HG03139 (cell line): Measurements from ENCODE around the gene FGD2.

Source experiments
- ATAC-seq: cut with Tn5 transposase; IDR thresholded peaks from one replicate; pipeline ENCODE4 v1.9.1; 2021; ENCODE audit not compliant: unreplicated experiment

Gene FGD2

DNA sequence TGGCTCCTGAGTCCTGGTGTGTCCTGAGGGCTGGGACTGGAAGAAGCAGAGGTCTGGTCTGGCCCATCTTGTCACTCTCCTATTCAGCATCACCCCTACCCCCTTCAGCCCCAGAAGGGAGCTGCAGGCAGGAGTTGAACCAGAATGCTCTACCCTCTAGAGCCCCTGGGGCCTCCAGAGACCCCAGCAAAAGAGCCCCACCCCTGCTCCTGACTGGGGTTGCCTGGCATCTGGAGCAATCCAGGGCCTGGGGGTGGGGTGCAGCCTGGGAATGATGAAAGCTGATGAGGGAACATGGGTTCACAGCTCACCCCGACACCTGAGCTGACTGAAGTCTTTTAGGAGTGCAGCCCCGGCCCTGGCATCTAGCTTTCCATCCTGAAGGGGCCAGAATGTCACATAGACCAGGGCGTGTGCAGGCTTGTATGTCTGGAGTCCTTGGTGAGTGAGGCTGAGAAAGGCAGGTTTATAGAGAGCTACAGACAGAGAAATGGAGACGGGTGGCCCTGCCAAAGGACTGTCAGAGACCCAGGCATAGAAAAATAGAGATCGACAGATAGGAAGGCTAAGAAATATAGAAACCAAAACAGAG lies 12.2 kb downstream of the FGD2 start:
- no peak for ATAC-seq

DNA sequence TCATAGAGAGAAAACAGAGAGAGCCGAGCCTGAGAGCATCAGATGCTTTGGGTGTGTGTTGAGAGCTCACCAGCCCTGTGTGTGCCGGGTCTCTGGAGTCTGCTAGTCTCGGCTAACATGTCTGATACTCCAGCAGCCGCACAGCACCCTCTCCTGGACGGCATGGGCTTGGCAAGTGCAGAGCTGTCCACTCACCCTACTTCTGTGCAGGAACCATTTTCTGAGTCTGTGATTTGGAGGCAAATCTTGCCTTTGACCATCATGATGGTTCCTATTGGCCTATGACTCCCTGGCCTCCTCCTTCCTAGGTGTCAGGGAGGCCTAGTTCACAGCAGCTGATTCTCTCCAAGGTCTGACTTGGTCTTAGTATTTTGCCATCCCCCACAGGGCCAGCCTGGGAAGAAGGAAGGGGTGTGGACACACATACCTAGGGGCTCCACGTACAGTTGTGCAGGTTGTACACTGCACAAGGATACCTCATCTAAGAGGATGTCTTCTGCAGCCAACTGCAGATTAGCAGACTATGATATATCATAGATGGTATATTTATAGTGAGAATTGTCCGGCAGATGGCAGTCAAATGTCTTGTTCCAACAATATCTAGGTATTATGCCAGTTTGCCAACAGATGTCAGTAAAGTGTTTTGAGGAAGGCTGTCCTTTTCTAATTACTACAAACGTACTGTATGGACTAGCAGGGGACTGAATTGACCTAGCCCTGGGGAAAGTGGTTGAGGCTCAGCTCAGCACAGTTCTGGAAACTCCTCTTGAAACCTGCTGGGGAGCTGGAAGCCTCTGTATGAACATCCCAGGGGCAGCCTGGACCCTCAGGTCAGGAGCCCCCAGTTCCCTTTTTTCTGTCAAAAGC lies 13.0 kb downstream of the FGD2 start:
- peak; percentile 78 for ATAC-seq

DNA sequence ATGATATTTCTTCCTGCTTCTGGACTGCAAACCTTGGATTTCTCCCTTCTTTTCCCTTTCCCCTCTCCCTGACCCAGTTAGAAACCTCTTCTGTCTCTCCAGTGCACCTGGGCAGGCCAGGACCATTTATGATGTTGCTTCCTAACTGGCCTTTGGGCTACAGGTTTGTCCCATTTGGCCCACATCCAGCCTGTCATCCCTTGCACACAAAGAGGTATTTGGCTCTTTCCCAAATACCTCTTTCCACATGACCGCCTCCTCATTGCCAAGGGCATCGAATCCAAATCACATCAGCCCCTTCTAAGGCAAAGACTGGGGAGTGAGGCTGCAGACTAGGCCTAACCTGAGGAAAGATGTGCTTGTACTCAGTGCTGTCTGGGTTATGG lies 13.6 kb downstream of the FGD2 start:
- no peak for ATAC-seq

DNA sequence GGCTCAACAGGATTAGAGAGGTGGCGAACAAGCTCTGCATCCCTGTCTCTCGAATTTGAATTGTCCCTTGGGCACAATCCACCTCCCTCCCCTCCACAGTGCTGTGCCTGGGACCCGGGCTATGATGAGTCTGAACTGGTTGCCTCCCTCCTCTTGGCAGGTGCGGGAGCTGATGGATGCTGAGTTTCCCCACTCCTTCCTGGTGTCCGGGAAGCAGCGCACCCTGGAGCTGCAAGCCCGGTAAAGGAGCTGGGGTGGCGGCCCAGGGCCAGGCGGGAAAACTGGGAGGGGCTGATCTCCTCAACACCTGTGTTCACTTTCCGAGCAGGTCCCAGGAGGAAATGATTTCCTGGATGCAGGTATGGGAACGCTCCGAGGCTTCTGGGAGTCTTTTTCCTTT lies 14.9 kb downstream of the FGD2 start:
- ATAC-seq, result no peak

DNA sequence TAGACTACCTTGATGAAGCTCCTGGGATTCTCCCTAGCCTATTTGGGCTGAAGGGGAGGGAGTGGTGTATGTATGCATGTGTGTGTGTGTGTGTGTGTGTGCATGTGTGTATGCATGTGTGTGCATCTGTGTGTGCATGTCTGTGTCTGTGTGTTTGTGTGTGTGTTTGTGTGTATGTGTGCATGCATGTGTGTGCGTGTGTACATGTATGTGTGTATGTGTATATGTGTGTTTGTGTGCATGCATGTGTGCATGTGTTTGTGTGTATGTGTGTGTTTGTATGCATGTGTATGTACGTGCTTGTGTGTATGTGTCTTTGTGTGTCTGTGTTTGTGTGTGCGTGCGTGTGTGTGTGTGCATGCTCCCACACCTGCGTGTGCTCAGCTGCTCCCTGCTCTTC lies 15.4 kb downstream of the FGD2 start:
- no peak for ATAC-seq

DNA sequence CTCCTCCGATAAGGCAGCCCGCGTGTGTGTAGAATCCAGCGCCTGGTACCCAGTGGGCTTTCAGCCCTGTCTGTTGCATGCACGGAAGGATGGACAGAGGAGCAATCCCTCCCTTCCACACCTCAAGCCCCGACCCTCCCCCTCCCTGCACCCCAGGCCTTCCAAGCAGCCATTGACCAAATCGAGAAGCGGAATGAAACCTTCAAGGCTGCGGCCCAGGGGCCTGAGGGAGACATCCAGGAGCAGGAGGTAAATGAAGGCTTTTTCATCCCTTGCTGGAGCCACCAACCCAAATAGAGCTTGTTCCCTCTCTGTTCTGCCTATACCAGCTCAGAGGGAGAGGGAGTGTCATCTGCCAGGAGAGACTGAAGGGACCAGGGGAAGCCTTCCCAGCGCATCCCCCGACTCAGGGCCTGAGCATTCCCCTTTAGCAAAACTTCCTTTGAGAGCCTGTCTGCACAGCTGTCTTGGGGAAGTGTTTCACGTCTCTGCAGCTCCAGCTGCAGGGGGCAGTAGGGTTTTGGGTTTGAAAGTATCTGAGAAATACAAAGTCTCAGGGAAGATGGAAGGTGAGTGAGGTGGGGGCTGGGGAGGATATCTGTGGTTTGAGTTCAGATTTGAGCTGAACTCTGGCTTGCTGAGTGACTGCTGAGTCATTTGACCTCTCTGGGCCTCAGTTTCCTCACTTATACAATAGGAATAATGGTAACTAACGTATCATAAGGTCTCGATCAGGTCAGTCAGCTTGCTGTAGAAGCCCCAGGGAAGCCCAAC lies 16.1 kb downstream of the FGD2 start:
- ATAC-seq, result no peak

DNA sequence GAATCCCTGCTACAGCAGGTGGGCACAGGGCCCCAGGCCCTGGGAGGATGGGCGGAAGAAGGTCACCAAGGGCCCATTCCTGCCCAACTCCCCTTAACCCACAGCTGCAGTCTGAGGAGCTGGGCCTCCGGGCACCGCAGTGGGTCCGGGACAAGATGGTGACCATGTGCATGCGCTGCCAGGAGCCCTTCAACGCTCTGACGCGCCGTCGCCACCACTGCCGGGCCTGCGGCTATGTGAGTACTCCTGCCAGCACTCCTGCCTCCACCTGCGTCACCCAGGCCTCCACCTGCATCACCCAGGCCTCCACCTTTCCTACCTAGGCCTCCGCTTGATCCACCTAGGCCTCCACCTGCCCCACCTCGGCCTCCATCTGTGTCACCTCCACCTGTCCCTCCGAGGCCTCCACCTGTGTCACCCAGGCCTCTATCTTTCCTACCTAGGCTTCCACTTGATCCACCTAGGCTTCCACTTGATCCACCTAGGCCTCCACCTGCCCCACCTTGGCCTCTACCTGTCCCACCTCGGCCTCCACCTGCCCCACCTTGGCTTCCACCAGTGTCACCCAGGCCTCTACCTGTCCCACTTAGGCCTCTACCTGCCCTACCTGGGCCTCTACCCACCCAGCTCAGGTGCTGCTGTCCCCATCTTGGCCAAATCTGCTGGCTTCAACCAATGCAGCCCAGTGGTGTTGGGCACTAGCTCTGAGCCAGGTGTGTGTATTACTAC lies 16.8 kb downstream of the FGD2 start:
- ATAC-seq, result no peak

DNA sequence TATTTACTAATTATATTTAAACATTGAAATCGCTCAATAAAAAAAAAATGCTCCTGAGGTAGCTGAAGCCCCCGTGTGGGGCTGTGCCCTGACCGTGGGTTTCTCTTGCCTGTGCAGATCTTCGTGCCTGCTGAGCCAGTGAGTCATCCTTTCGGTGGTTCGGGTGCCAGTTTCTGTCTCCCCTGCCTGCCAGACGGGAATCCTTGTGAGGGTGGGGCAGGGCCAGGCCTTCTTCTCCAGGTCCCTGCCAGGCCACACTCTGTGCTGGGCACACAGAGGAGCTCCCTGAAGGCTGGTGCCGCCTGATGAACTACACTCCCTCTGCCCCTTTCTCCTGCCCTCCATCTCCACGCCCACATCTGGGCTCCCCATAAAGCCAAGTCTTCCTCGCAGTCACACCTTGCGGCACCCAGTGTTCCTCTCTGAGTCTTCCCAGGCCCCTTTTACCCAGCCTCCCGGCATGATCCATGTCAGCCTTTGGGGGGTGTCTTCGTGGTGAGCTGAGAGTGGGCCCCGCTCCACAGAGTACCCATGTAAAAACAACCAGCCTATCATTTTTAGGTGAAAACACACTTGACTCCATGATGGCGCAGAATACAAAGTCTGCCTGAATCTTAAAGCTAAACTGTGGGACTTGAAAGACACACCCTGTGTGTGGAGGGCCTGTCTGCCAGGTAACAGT lies 19.3 kb downstream of the FGD2 start:
- no peak for ATAC-seq

DNA sequence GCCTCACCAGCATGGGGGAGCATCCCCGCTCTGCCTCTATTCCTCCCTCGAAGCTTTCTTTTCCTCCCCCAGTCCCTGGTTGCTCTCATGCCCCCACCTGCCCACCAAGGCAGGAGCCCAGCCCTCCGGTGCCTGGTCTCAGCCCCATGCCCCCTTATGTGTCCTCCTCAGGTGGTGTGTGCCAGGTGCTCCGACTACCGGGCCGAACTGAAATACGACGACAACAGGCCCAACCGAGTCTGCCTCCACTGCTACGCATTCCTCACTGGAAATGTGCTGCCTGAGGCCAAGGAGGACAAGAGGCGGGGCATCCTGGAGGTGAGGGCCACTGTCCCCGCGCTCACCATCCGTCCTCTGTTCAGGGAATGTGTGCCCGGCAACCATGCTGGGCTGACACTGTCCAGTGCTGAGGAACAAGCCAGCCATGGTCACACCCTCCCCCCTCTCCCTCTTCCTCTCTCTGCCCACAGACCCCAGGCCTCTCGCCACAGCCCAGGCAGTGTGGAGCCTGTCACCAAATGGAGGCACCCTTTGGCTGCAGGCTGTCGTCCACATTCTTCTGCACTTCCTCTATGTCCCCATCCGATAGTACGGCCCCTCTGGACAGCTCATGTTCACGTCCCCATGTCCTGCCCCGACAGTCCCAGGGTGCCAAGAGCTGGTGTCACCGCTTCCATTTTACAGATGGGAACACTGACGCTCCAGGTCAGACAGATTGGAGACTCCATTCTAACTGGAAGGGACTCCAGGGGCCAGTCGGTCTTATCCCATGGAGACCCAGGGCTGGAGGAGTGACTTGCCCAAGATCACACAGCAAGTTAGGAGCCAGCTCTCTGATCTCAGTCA lies 20.4 kb downstream of the FGD2 start:
- ATAC-seq, result no peak

DNA sequence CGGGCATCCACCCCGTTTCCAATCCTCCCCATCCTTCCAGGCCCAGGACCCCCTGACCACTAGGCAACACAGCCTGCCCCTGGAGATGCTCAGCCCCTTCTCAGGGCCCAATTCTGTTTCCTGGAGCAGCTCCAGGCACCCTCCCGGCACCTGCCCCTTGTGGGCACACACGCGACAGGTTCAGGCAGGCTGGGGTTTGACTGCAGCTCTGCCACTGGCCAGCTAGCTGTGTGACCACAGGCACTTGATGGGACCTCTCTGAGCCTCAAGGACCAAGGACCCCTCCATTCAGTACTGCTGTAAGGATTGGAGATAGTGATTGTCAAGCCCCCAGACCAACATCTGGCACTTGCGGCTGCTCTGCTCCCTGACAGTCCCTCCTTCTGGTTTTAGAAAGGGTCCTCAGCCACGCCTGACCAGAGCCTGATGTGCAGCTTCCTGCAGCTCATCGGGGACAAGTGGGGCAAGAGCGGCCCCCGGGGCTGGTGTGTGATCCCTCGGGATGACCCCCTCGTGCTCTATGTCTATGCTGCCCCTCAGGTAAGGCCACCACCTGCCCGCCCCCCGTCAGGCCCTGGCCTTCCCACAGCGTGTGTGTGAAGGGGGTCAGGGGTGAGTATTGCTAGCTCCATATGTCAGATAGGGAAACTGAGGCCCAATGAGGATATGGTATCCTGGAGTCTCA lies 21.7 kb downstream of the FGD2 start:
- no peak for ATAC-seq

DNA sequence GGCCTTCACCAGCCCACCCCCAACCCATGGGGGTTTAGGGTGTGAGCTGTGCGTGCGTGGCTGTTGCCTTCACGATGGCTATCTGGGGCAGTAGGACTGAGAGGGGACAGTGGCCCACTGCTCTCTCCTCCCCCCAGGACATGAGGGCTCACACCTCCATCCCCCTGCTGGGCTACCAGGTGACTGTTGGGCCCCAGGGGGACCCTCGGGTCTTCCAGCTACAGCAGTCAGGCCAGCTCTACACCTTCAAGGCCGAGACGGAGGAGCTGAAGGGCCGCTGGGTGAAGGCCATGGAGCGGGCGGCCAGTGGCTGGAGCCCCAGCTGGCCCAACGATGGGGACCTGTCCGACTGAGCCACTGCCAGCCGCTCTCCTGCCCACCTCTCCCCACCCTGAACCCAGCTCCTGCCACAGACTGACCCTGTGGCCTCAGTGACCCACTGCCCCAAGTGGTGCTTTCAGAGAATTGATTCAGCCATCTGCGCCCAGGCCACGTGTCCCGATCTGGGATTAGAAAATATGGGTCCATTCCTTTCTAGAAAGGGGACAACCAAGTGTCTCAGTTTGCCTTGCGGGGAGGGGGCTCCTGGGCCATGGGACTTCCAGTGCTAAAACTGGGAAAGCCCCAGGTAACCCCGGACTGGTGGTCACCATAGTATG lies 22.5 kb downstream of the FGD2 start:
- ATAC-seq, result no peak

DNA sequence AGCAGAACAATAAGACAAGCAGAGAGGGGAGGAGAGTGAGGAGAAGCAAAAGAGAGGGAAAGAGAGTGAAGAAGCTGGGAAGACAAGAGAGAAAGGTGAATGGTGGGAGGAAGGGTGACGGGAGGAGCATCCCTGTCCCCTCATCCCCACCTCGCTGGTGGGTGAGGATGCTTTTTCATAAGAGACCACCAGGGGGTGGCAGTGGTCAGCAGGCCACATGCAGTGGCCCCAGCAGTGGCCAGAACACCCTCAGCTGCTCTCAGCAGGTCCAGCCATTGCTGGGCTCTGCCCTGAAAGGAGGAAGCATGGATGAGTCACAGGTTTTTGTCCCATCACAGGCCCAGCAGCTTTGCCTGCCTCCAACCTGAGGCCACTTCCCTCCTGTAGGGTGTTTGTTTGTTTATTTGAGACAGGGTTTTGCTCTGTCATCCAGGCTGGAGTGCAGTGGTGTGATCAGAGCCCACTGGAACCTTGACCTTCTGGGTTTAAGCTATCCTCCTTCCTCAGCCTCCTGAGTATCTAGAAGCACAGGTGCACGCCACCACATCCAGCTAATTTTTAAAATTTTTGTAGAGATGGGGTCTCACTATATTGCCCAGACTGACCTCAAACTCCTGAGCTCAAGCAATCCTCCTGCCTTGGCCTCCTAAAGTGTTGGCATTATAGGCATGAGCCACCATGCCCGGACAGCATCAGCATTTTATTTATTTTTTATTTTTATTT lies 24.0 kb downstream of the FGD2 start:
- ATAC-seq, result no peak

DNA sequence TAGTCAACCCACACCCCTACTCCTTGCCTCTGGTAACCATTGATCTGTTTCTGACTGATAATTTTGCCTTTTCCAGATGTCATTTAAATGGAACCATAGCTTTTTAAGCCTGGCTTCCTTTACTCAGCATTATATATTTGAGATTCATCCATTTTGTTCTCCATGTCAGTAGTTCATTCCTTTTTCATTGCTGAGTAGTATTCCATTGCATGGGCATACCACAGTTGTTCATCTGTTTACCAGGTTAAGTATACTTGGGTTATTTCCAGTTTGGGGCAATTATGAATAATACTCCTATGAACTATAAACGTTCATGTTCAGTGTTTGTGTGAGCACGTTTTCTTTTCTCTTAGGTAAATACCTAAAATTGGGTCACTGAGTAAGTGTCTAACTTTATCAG lies 25.1 kb downstream of the FGD2 start:
- no peak for ATAC-seq

DNA sequence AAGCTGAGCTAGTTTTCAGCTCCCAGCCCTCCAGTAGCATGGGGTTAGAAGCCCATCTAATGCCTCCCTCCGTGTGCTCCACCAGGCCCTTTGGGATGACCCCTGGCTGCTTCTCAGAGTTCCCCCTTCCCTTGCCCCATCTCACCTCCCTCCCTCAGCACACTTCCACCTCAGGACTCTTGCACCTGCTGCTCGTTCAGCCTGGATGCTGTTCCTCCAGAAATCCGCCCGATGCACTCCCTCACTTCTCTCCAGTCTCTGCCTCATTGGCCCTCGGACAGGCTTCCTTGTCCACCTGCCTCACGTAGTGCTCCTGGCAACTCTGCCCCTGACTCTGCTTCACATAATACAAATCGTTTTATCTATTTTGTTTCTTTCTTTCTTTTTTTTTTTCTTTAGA lies 26.8 kb downstream of the FGD2 start:
- no peak for ATAC-seq

DNA sequence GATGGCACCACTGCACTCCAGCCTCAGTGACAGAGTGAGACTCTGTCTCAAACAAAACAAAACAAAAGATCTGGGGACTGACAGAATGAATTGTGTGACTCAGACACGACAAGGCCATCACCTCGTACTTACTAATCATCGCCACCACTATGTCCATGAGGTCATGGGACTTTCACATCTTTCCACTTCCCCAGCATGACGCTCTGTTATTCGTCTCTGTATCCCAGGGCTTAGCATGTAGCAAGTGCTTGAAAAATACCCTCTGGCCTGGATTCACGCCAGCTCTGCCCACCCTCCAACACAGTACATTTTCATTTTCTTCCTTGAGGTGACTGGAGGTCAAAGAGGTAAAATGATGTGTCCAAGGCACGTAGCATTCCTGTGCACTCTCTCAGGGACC lies 27.8 kb downstream of the FGD2 start:
- ATAC-seq, result no peak

DNA sequence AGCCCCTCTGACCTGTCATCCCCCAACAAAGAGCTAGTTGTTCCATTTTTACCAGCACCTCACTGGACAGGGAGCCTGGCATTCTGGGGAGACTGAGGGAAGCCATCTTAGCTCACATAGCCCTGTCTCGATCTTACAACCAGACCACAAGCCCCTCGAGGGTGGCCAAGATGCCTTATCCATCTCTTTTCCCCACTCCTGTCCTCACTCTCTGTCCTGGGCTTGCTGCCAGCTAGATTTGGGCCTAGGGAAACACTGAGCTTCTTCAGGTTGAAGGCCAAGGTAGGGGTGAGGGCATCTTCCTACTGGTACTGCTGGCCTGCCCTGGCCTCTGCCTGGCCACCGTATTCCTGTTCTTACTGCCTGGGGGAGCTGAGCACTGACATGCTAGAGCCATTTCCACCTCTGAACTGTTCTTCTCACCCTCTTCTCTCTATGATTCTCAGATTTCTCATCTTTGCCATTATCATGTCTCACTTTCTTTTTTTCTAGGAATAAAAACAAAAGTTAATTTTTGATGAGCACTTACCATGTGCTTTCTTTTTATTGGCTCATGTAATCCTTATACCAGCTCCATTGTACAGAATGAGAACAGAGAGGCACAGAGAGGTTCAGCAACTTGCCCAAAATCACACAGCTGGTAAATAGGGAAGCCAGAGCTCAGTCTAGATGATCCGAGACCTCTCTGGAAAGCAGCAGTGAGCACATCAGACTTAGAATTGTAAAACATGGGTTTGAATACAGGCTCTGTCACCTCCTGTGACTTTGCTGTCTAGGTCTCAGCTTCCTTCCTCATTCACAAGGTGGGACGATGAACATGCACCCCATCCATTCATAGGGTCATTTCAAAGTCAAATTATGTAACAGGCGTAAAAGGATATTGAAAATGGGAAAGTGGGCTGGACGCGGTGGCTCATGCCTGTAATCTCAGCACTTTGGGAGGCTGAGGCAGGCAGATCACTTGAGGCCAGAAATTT lies 28.7 kb downstream of the FGD2 start:
- ATAC-seq, result no peak

DNA sequence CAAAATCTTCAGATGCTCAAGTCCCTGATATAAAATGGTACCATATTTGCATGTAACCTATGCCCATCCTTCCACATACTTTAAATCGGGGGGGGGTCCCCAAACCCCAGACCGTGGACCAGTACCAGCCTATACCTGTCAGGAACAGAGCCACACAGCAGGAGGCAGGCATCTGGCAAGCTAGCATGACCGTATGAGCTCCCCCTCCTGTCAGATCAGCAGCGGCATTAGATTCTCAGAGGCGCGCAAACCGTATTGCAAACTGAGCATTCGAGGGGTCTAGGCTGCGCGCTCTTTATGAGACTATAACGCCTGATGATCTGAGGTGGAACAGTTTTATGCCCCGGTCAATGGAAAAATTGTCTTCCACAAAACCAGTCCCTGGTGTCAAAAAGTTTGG lies 30.7 kb downstream of the FGD2 start:
- no peak for ATAC-seq
